Stomach smooth muscle (tissue), 2 donors: ENCODE measurements around the gene PARD3B.
"Not testable (repeated sequence)": the region's sequence is repeated elsewhere in the genome, so short reads cannot be mapped to it uniquely, and the experiment has no call there.

Experiments
- H3K27ac ChIP-seq: one replicate; pipeline ENCODE4 v1.7.0; 2013; ENCODE audit warnings: mild to moderate bottlenecking, low read length, inconsistent platforms
- H3K27me3 ChIP-seq, 2 donors: one replicate each; pipeline ENCODE4 v1.7.0; 2013; ENCODE audit warnings: low read length in 2 of 2; ENCODE audit not compliant: insufficient read depth in 2 of 2, control insufficient read depth in 1 of 2
- H3K36me3 ChIP-seq, 2 donors: one replicate each; pipeline ENCODE4 v1.7.0; 2013; ENCODE audit warnings: low read length in 2 of 2; ENCODE audit not compliant: control insufficient read depth in 2 of 2, insufficient read depth in 2 of 2
- H3K4me1 ChIP-seq: one replicate; pipeline ENCODE4 v1.7.0; 2013; ENCODE audit warnings: low read length; ENCODE audit not compliant: control insufficient read depth, insufficient read depth
- H3K4me3 ChIP-seq, 2 donors: one replicate each; pipeline ENCODE4 v1.7.0; 2013; ENCODE audit warnings: low read length in 2 of 2
- H3K9ac ChIP-seq, 2 donors: one replicate each; pipeline ENCODE4 v1.7.0; 2013; ENCODE audit warnings: low read length in 2 of 2, mild to moderate bottlenecking in 1 of 2
- H3K9me3 ChIP-seq, 2 donors: one replicate each; pipeline ENCODE4 v1.7.0; 2013; ENCODE audit warnings: low read length in 2 of 2; ENCODE audit not compliant: control insufficient read depth in 2 of 2
- donor health status: healthy.
- donor health status: Pancreatic carcinoma.

PARD3B gene

GRCh38 chr2:205210494-205210893 lies 665.2 kb downstream of the PARD3B start:
- Histone ChIP-seq H3K4me1 (no peaks in the 10 kb centered on the region), H3K4me3 (no peak overlapping the region), H3K27me3 (no peaks in the 10 kb centered on the region), H3K9me3 (no peaks in the 10 kb centered on the region), H3K9ac (no peak overlapping the region), H3K36me3 (no peaks in the 10 kb centered on the region), H3K27ac (no peak overlapping the region)

GRCh38 chr2:205212357-205212756 lies 667.1 kb downstream of the PARD3B start:
- Histone ChIP-seq H3K27ac (no peak overlapping the region), H3K4me1 (no peaks in the 10 kb centered on the region), H3K4me3 (no peak overlapping the region), H3K36me3 (no peaks in the 10 kb centered on the region), H3K27me3 (no peaks in the 10 kb centered on the region), H3K9ac (no peak overlapping the region), H3K9me3 (no peaks in the 10 kb centered on the region)

- no peaks in the 10 kb centered on the region for H3K27me3 ChIP-seq
- H3K27ac ChIP-seq, result no peak overlapping the region
- no peaks in the 10 kb centered on the region for H3K36me3 ChIP-seq
- H3K9me3 ChIP-seq, result no peaks in the 10 kb centered on the region
- H3K9ac ChIP-seq, result no peak overlapping the region
- H3K4me1 ChIP-seq, result no peaks in the 10 kb centered on the region
- no peak overlapping the region for H3K4me3 ChIP-seq
Observed at GRCh38 chr2:205216092-205216491, 670.8 kb downstream of the PARD3B start.

GRCh38 chr2:205216580-205216979 lies 671.3 kb downstream of the PARD3B start:
- no peak overlapping the region for H3K27ac ChIP-seq
- no peaks in the 10 kb centered on the region for H3K36me3 ChIP-seq
- no peaks in the 10 kb centered on the region for H3K9me3 ChIP-seq
- no peak overlapping the region for H3K4me3 ChIP-seq
- no peaks in the 10 kb centered on the region for H3K27me3 ChIP-seq
- H3K4me1 ChIP-seq, result no peaks in the 10 kb centered on the region
- H3K9ac ChIP-seq, result no peak overlapping the region

- Histone ChIP-seq H3K36me3 (no peaks in the 10 kb centered on the region), H3K4me3 (no peak overlapping the region), H3K9me3 (no peaks in the 10 kb centered on the region), H3K4me1 (no peaks in the 10 kb centered on the region), H3K9ac (no peak overlapping the region), H3K27ac (no peak overlapping the region), H3K27me3 (no peaks in the 10 kb centered on the region)
Observed at GRCh38 chr2:205217004-205217403, 671.7 kb downstream of the PARD3B start.

- H3K9me3 ChIP-seq, result no peaks in the 10 kb centered on the region
- no peak overlapping the region for H3K27ac ChIP-seq
- no peak overlapping the region for H3K4me3 ChIP-seq
- H3K36me3 ChIP-seq, result no peaks in the 10 kb centered on the region
- H3K9ac ChIP-seq, result no peak overlapping the region
- no peaks in the 10 kb centered on the region for H3K27me3 ChIP-seq
- H3K4me1 ChIP-seq, result no peaks in the 10 kb centered on the region
Observed at GRCh38 chr2:205218056-205218455, 672.8 kb downstream of the PARD3B start.

GRCh38 chr2:205218816-205219215 lies 673.5 kb downstream of the PARD3B start:
- not testable (repeated sequence) for H3K27ac ChIP-seq, H3K4me3 ChIP-seq, H3K36me3 ChIP-seq, H3K27me3 ChIP-seq, H3K9ac ChIP-seq, H3K4me1 ChIP-seq, H3K9me3 ChIP-seq

- H3K27me3 ChIP-seq, result no peaks in the 10 kb centered on the region
- H3K9me3 ChIP-seq, result no peaks in the 10 kb centered on the region
- H3K27ac ChIP-seq, result no peak overlapping the region
- H3K4me1 ChIP-seq, result no peaks in the 10 kb centered on the region
- no peak overlapping the region for H3K9ac ChIP-seq
- no peak overlapping the region for H3K4me3 ChIP-seq
- H3K36me3 ChIP-seq, result no peaks in the 10 kb centered on the region
Observed at GRCh38 chr2:205220559-205220958, 675.3 kb downstream of the PARD3B start.

GRCh38 chr2:205232086-205232485 lies 686.8 kb downstream of the PARD3B start:
- Histone ChIP-seq H3K36me3 (peaks cover 6 to 10% of the 10 kb centered on the region in 2 donors), H3K27me3 (no peaks in the 10 kb centered on the region), H3K9me3 (no peaks in the 10 kb centered on the region)

GRCh38 chr2:205235434-205235833 lies 690.2 kb downstream of the PARD3B start:
- Histone ChIP-seq H3K27me3 (no peaks in the 10 kb centered on the region), H3K4me3 (no peak overlapping the region), H3K36me3 (peaks cover 4 to 6% of the 10 kb centered on the region in 2 donors), H3K4me1 (no peaks in the 10 kb centered on the region), H3K9me3 (no peaks in the 10 kb centered on the region), H3K27ac (no peak overlapping the region), H3K9ac (no peak overlapping the region)

More at GRCh38 chr2:205232086-205232485, 686.8 kb downstream of the PARD3B start:
- Histone ChIP-seq H3K4me1 (no peaks in the 10 kb centered on the region), H3K27ac (no peak overlapping the region), H3K4me3 (no peak overlapping the region), H3K9ac (no peak overlapping the region)

- Histone ChIP-seq H3K36me3 (no peaks in the 10 kb centered on the region), H3K27ac (no peak overlapping the region), H3K4me3 (no peak overlapping the region), H3K9ac (no peak overlapping the region), H3K27me3 (no peaks in the 10 kb centered on the region), H3K4me1 (no peaks in the 10 kb centered on the region), H3K9me3 (no peaks in the 10 kb centered on the region)
Observed at GRCh38 chr2:205237524-205237923, 692.2 kb downstream of the PARD3B start.
